Measurements from ENCODE around the gene GRID1.

The GRID1 gene

GRCh38 chr10:86410542-86411124, 44.0 kb upstream of the GRID1 start:
- Histone ChIP-seq H3K9ac (ENCODE audit: insufficient read length, low read depth) (no peak overlapping the region), H3K9me3 (ENCODE audit: insufficient read depth, low read length) (peaks cover 7% of the 10 kb centered on the region; the same call in 1 of the 2 replicates), H3K4me1 (ENCODE audit: insufficient read depth, insufficient read length) (no peaks in the 10 kb centered on the region), H3K27me3 (ENCODE audit: insufficient read depth, insufficient read length) (no peaks in the 10 kb centered on the region), H3K4me3 (ENCODE audit: insufficient read length, low read depth) (no peak overlapping the region), H3K36me3 (ENCODE audit: insufficient read depth, insufficient read length, low read length) (no peaks in the 10 kb centered on the region)
- no peak for TF ChIP-seq SUZ12 (IDR thresholded peaks at IDR 0.05; ENCODE audit: extremely low read depth, insufficient read depth, insufficient read length)
- TF ChIP-seq YY1 (IDR thresholded peaks at IDR 0.05; ENCODE audit: insufficient read depth, insufficient read length): no peak
- no peak for TF ChIP-seq ZNF274 (IDR thresholded peaks at IDR 0.05; ENCODE audit: low read depth, low read length)
- no peak for DNase-seq (ENCODE audit: low read depth, low spot score)

GRCh38 chr10:86409183-86409582, 42.6 kb upstream of the GRID1 start:
- DNase-seq (ENCODE audit: low read depth, low spot score): no peak
- H3K27me3 ChIP-seq (ENCODE audit: insufficient read depth, insufficient read length): no peaks in the 10 kb centered on the region
- H3K4me3 ChIP-seq (ENCODE audit: insufficient read length, low read depth): no peak overlapping the region
- H3K36me3 ChIP-seq (ENCODE audit: insufficient read depth, insufficient read length, low read length): no peaks in the 10 kb centered on the region
- TF ChIP-seq YY1 (IDR thresholded peaks at IDR 0.05; ENCODE audit: insufficient read depth, insufficient read length): no peak
- no peak for TF ChIP-seq ZNF274 (IDR thresholded peaks at IDR 0.05; ENCODE audit: low read depth, low read length)
- no peak for TF ChIP-seq SUZ12 (IDR thresholded peaks at IDR 0.05; ENCODE audit: extremely low read depth, insufficient read depth, insufficient read length)
- no peaks in the 10 kb centered on the region for H3K4me1 ChIP-seq (ENCODE audit: insufficient read depth, insufficient read length)
- peaks cover 7% of the 10 kb centered on the region; the same call in 1 of the 2 replicates for H3K9me3 ChIP-seq (ENCODE audit: insufficient read depth, low read length)
- no peak overlapping the region for H3K9ac ChIP-seq (ENCODE audit: insufficient read length, low read depth)

- H3K4me1 ChIP-seq (ENCODE audit: insufficient read depth, insufficient read length): peaks cover 3% of the 10 kb centered on the region
- no peak overlapping the region for H3K4me3 ChIP-seq (ENCODE audit: insufficient read length, low read depth)
- H3K36me3 ChIP-seq (ENCODE audit: insufficient read depth, insufficient read length, low read length): no peaks in the 10 kb centered on the region
- TF ChIP-seq ZNF274 (IDR thresholded peaks at IDR 0.05; ENCODE audit: low read depth, low read length) (no peak), SUZ12 (IDR thresholded peaks at IDR 0.05; ENCODE audit: extremely low read depth, insufficient read depth, insufficient read length) (no peak), YY1 (IDR thresholded peaks at IDR 0.05; ENCODE audit: insufficient read depth, insufficient read length) (no peak)
- DNase-seq (ENCODE audit: low read depth, low spot score): no peak
- no peak overlapping the region for H3K9ac ChIP-seq (ENCODE audit: insufficient read length, low read depth)
- H3K9me3 ChIP-seq (ENCODE audit: insufficient read depth, low read length): no peaks in the 10 kb centered on the region
- H3K27me3 ChIP-seq (ENCODE audit: insufficient read depth, insufficient read length): peaks cover 42% of the 10 kb centered on the region
These were observed 36.7 kb upstream of the GRID1 start for GRCh38 chr10:86403183-86403797.

DNA sequence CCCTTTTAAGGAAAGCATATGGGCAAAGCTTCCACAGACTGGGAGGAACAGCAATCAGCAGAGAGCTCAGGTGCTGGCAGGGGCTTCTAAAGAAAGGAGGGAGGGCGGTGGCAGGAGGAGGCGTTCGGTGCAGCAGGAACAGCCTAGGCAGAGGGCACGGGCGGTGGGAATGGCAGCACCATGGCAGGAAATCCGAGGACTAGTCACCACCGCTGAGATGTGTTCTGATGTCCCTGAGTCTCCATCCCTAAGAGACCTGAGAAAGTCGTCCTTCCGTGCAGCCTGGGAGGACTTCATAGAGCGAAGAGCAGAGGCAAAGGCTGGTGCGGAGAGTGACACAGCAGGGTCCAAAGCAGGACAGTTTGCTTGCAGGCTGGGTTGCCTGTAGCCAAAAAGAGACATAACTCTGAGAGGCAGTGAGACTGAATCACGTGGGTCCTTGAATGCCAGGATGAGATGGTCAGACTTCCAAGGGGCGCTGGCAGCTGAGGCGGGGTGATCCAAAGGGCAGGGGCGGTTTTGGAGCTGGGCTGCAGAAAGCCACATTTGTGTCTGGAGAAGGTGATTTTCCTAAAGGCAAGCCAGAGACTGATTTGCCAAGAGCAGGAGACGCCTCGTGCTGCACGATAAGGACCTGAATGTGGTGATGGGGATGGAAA, 35.8 kb upstream of the GRID1 start:
- Histone ChIP-seq H3K27me3 (ENCODE audit: insufficient read depth, insufficient read length) (peaks cover 42% of the 10 kb centered on the region), H3K36me3 (ENCODE audit: insufficient read depth, insufficient read length, low read length) (no peaks in the 10 kb centered on the region), H3K4me3 (ENCODE audit: insufficient read length, low read depth) (no peak overlapping the region), H3K9ac (ENCODE audit: insufficient read length, low read depth) (peak overlapping the region; percentile 61), H3K4me1 (ENCODE audit: insufficient read depth, insufficient read length) (peaks cover 3% of the 10 kb centered on the region), H3K9me3 (ENCODE audit: insufficient read depth, low read length) (no peaks in the 10 kb centered on the region)
- TF ChIP-seq SUZ12 (IDR thresholded peaks at IDR 0.05; ENCODE audit: extremely low read depth, insufficient read depth, insufficient read length): no peak
- no peak for TF ChIP-seq ZNF274 (IDR thresholded peaks at IDR 0.05; ENCODE audit: low read depth, low read length)
- no peak for TF ChIP-seq YY1 (IDR thresholded peaks at IDR 0.05; ENCODE audit: insufficient read depth, insufficient read length)
- DNase-seq (ENCODE audit: low read depth, low spot score): no peak

DNA sequence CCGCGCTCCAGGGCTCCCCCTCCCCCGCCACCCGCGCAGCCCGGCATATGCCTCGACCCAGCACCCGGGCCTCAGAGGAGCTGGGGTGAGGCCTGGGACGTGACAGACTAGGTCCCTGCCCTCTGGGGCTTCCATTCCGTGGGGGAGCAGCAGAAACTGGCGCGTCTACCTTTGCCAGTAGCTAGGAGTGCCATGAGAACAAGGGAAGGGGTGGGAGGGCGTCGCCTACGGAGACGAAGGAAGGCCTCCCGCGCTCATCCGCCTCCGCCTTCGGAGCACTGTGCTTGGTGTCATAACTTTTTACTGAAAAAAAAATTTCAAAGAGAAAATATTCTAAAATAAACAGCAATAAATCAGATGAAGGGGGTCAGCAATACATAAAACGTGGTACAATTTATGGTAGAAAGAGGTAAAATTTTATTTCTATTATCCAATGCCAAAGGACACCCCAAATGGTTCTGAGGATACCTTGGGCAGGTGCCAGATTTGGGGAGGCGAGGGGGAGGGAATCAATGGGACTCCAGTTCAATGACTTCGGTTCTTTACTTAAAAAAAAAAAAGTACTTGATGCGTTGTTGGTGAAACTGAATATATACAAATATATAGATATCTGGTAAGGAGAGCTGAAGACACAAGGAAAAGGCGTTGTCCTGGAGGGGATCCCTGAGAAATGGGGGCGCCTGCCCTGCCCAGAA, 35.1 kb upstream of the GRID1 start:
- no peaks in the 10 kb centered on the region for H3K9me3 ChIP-seq (ENCODE audit: insufficient read depth, low read length)
- H3K36me3 ChIP-seq (ENCODE audit: insufficient read depth, insufficient read length, low read length): no peaks in the 10 kb centered on the region
- H3K27me3 ChIP-seq (ENCODE audit: insufficient read depth, insufficient read length): peaks cover 45% of the 10 kb centered on the region
- TF ChIP-seq SUZ12 (IDR thresholded peaks at IDR 0.05; ENCODE audit: extremely low read depth, insufficient read depth, insufficient read length) (no peak), ZNF274 (IDR thresholded peaks at IDR 0.05; ENCODE audit: low read depth, low read length) (no peak), YY1 (IDR thresholded peaks at IDR 0.05; ENCODE audit: insufficient read depth, insufficient read length) (no peak)
- peak overlapping the region; percentile 81 for H3K9ac ChIP-seq (ENCODE audit: insufficient read length, low read depth)
- H3K4me3 ChIP-seq (ENCODE audit: insufficient read length, low read depth): peak overlapping the region; percentile 57
- H3K4me1 ChIP-seq (ENCODE audit: insufficient read depth, insufficient read length): peaks cover 3% of the 10 kb centered on the region
- no peak for DNase-seq (ENCODE audit: low read depth, low spot score)

DNA sequence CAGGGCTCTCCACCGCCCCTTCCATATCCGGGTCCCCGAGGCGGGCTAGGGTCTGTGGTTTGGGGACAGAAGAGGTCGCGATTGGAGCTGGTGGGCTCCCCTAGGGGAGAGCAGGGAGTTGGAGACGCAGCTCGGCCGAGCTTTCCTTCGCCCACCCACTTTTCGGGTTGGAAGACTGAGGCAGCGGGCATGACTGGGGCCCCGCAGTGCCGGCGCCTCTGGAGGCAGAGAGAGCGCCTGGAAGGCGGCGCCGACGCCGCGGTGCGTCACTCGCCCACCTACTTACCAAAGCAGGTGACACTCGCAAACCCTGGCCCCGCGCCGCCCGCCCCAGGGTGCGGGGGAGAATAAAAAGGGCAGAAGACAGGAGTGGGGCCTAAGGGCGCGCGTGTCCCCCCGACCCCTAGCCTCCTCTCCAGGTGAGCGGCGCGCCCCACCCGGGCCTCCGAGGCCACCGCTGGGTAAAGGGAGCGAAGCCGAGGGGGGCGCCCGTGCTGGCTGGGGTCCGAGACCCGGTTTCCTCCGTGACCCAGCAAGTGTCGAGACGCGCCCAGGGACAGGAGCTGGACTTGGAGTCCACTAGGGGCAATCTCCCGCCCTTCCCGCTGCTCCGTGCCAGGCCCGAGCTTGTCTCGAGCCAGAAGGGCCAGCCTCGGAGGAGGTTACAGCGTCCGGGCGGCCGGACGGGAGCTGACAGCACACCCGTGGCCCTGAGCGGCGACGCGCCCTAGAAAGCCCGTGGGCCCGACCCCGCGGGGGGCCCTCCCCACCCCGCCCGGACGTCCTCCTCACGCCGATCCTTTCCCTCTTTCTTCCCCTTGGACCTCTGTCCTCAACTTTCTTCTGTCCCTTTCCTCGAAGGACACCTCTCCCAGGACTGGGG, 34.4 kb upstream of the GRID1 start:
- H3K9ac ChIP-seq (ENCODE audit: insufficient read length, low read depth): peak overlapping the region; percentile 81
- TF ChIP-seq YY1 (IDR thresholded peaks at IDR 0.05; ENCODE audit: insufficient read depth, insufficient read length) (no peak), SUZ12 (IDR thresholded peaks at IDR 0.05; ENCODE audit: extremely low read depth, insufficient read depth, insufficient read length) (no peak), ZNF274 (IDR thresholded peaks at IDR 0.05; ENCODE audit: low read depth, low read length) (no peak)
- peaks cover 3% of the 10 kb centered on the region for H3K4me1 ChIP-seq (ENCODE audit: insufficient read depth, insufficient read length)
- no peaks in the 10 kb centered on the region for H3K36me3 ChIP-seq (ENCODE audit: insufficient read depth, insufficient read length, low read length)
- peaks cover 45% of the 10 kb centered on the region for H3K27me3 ChIP-seq (ENCODE audit: insufficient read depth, insufficient read length)
- H3K4me3 ChIP-seq (ENCODE audit: insufficient read length, low read depth): peak overlapping the region; percentile 57
- DNase-seq (ENCODE audit: low read depth, low spot score): no peak
- H3K9me3 ChIP-seq (ENCODE audit: insufficient read depth, low read length): no peaks in the 10 kb centered on the region
